Mammary epithelial cell (primary cell): ENCODE results near the gene LARGE1.

Source experiments
- EZH2 ChIP-seq: IDR thresholded peaks from 2 replicates; pipeline ENCODE4 v1.6.1; 2012; ENCODE audit warnings: low read length, inconsistent platforms, borderline replicate concordance
- TF ChIP-seq, protein P1 (sequence below), 2 donors: IDR thresholded peaks in 1 of 2; conservative IDR thresholded peaks in 1 of 2; 2 replicates each; pipeline ENCODE4 v1.5.1; 2011 to 2012; ENCODE audit warnings: inconsistent platforms in 2 of 2, low read length in 2 of 2, mild to moderate bottlenecking in 2 of 2, control low read depth in 1 of 2, low read depth in 1 of 2; ENCODE audit not compliant: insufficient read depth in 1 of 2; ENCODE audit errors: extremely low read depth in 1 of 2

DNA sequence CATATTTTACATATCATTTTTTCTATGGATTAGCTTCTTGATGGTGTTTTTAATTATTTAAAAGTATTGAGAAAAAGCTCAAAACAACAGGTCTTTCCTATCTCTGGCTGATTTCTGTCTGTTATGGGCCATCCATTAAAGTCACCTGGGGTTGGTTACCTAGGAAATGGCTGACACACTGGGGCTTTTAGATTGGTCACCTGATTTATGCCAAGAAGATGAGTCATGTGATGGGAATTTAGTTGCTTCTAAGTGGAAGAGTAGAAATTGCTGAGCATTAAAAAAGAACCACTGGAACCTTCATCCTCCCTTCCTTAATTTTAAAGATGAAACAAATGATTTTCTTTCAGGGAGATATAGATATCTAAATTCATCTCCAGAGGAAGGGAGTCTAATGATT, 48.8 kb upstream of the LARGE1 start:
- TF ChIP-seq EZH2, result no peak
- TF ChIP-seq, protein P1, sequence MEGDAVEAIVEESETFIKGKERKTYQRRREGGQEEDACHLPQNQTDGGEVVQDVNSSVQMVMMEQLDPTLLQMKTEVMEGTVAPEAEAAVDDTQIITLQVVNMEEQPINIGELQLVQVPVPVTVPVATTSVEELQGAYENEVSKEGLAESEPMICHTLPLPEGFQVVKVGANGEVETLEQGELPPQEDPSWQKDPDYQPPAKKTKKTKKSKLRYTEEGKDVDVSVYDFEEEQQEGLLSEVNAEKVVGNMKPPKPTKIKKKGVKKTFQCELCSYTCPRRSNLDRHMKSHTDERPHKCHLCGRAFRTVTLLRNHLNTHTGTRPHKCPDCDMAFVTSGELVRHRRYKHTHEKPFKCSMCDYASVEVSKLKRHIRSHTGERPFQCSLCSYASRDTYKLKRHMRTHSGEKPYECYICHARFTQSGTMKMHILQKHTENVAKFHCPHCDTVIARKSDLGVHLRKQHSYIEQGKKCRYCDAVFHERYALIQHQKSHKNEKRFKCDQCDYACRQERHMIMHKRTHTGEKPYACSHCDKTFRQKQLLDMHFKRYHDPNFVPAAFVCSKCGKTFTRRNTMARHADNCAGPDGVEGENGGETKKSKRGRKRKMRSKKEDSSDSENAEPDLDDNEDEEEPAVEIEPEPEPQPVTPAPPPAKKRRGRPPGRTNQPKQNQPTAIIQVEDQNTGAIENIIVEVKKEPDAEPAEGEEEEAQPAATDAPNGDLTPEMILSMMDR (conservative IDR thresholded peaks at IDR 0.05 in 1 of 2, IDR thresholded peaks at IDR 0.05 in 1 of 2; ENCODE audit: extremely low read depth in 1 of 2, insufficient read depth in 1 of 2, low read depth in 1 of 2, low read length in 2 of 2), result no peak
